GM19099 (cell line): ENCODE results near the gene TAP2.

Experiments used
- POLR2A ChIP-seq: IDR thresholded peaks from 3 replicates; pipeline ENCODE4 v1.6.1; 2011; ENCODE audit warnings: low read depth; ENCODE audit not compliant: insufficient read length; ENCODE audit errors: extremely low read depth

Gene TAP2

DNA sequence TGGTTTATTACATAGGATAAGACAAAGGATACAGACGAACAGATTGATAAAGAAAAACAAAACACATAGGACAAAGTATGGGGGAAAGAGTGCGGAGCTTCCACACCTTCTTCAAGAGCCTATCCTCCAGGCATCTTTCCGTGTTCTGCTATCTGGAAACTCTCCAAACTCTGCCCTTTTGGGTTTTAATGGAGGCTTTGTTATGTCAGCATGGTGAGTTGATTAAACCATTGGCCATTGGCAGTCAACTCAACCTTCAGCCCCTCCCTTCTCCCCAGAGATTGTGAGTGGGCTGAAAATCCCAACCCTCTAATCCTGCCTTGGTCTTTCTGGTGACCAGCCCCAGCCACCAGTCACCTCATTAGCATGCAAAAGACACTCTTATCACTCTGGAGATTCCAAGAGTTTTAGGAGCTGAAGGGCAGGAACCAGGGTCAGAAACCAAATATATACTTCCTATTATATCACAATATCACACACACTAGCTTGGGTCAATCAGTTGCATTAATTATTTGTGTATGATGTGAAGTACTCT lies 45.6 kb downstream of the TAP2 start:
- no peak for TF ChIP-seq POLR2A

DNA sequence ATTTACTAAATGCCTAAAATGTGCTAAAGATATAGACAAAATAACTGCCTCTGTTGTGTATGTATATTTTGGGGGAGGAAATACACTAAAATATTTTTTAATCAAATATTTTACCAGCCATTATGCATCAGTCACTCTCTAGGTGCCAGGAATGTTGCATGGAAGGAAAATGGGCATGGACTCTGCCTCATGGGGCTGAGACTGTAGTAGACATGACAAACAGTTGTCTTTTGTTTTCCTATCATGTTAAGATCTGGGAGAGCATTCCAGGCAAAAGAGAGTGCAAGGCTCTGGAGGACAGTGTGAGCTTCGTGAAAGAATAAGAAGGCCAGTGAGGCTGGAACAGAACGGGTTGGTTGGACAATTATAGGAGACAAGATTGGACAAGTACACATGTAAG lies 48.2 kb downstream of the TAP2 start:
- no peak for TF ChIP-seq POLR2A
